HepG2 (cell line): Measurements from ENCODE around the gene EFNA2. TPM values are rescaled to one million over a fixed set of nuclear protein-coding genes. Genes with fewer than 3 reads are reported as not detected.
A peak's percentile ranks its signal among the peaks of the same experiment; 100 is the strongest.

ENCODE experiments used
- AKAP8 ChIP-seq: sonication (generic); formaldehyde crosslinking; IDR thresholded peaks from 2 replicates; pipeline ENCODE4 v1.5.1; 2020; ENCODE audit warnings: mild to moderate bottlenecking, missing genetic modification reagents
- KDM3A ChIP-seq: IDR thresholded peaks from 2 replicates; pipeline ENCODE4 v1.6.1; 2018; ENCODE audit warnings: low read depth, missing compliant biosample characterization
- KLF11 ChIP-seq: IDR thresholded peaks from 2 replicates; pipeline ENCODE4 v1.6.1; 2016; ENCODE audit warnings: missing compliant biosample characterization
- KLF9 ChIP-seq: IDR thresholded peaks from 2 replicates; pipeline ENCODE4 v1.6.1; 2016; ENCODE audit warnings: low read depth
- POGK ChIP-seq: sonication (generic); formaldehyde crosslinking; conservative IDR thresholded peaks from 2 replicates; pipeline ENCODE4 v1.8.0; 2022; ENCODE audit warnings: mild to moderate bottlenecking, moderate library complexity, missing genetic modification reagents
- RXRB ChIP-seq: IDR thresholded peaks from 2 replicates; pipeline ENCODE4 v1.6.1; 2016; ENCODE audit warnings: borderline replicate concordance, missing genetic modification reagents, missing compliant biosample characterization
- SALL1 ChIP-seq: sonication (generic); formaldehyde crosslinking; IDR thresholded peaks from 2 replicates; pipeline ENCODE4 v1.8.0; 2022; ENCODE audit warnings: mild to moderate bottlenecking, missing genetic modification reagents
- ZFP91 ChIP-seq: sonication (generic); formaldehyde crosslinking; IDR thresholded peaks from 2 replicates; pipeline ENCODE4 v1.9.0; 2022; ENCODE audit warnings: missing genetic modification reagents, mild to moderate bottlenecking, borderline replicate concordance
- ZNF414 ChIP-seq: sonication (generic); formaldehyde crosslinking; IDR thresholded peaks from 2 replicates; pipeline ENCODE4 v1.5.0; 2020; ENCODE audit warnings: missing genetic modification reagents
- ZNF451 ChIP-seq: sonication (generic); formaldehyde crosslinking; IDR thresholded peaks from 2 replicates; pipeline ENCODE4 v1.5.0; 2020; ENCODE audit warnings: mild to moderate bottlenecking, missing genetic modification reagents
- ZNF563 ChIP-seq: sonication (generic); formaldehyde crosslinking; IDR thresholded peaks from 2 replicates; pipeline ENCODE4 v1.8.0; 2022; ENCODE audit warnings: mild to moderate bottlenecking, moderate library complexity, missing genetic modification reagents
- ZNF646 ChIP-seq: sonication (generic); formaldehyde crosslinking; IDR thresholded peaks from 2 replicates; pipeline ENCODE4 v1.9.0; 2021; ENCODE audit warnings: mild to moderate bottlenecking, missing genetic modification reagents
- ZNF660 ChIP-seq: sonication (generic); formaldehyde crosslinking; IDR thresholded peaks from 2 replicates; pipeline ENCODE4 v1.5.1; 2020; ENCODE audit warnings: mild to moderate bottlenecking, low read depth, missing genetic modification reagents, borderline replicate concordance
- ZNF770 ChIP-seq: sonication (generic); formaldehyde crosslinking; IDR thresholded peaks from 2 replicates; pipeline ENCODE4 v1.5.0; 2020; ENCODE audit warnings: mild to moderate bottlenecking, missing genetic modification reagents
- ZNF816 ChIP-seq: sonication (generic); formaldehyde crosslinking; IDR thresholded peaks from 2 replicates; pipeline ENCODE4 v1.8.0; 2022; ENCODE audit warnings: missing genetic modification reagents, mild to moderate bottlenecking, borderline replicate concordance
- polyA plus RNA-seq, 8 experiments: library from polyadenylated mRNA; depleted of rRNA in 3 of 8; stranded (reverse) in 7 of 8; unstranded in 1 of 8; fragments of >200 nt; fragmentation: Illumina TruSeq in 4 of 8; extraction: Trizol in 4 of 8; gene quantifications; 2 replicates each; pipeline versions ENCODE4 v1.2.1 to v1.2.3, GENCODE V29; 2011 to 2016; ENCODE audit warnings: low read depth in 4 of 8, missing spikeins in 1 of 8, mixed read lengths in 1 of 8; ENCODE audit not compliant: insufficient read depth in 1 of 8
- total RNA-seq, 5 experiments: library from RNA; depleted of rRNA; stranded (reverse); fragments of >200 nt; fragmentation: Illumina TruSeq; extraction: Trizol; gene quantifications; 2 replicates each; pipeline ENCODE4 v1.2.3, GENCODE V29; 2016; ENCODE audit warnings: low read depth in 1 of 5

EFNA2 gene
- total and polyA plus RNA-seq, 2 of the 13 experiments (the other 11 are each of a cell fraction or from before 2014, with no cell fraction given), result 6.0 to 9.9 TPM

- TF ChIP-seq ZNF414 (CRISPR knock-in tag), result no peak
- TF ChIP-seq ZNF660 (CRISPR knock-in tag), result 0 out of 2 replicates have a peak, but pooled peaks have one; percentile 75
- peak; percentile 88; the same call in 1 of the 2 replicates for TF ChIP-seq KDM3A (CRISPR knock-in tag)
- TF ChIP-seq ZNF816 (CRISPR knock-in tag), result peak; percentile 86
- peak; percentile 65; the same call in 1 of the 2 replicates for TF ChIP-seq ZNF646
- peak; percentile 86; the same call in 1 of the 2 replicates for TF ChIP-seq AKAP8 (CRISPR knock-in tag)
- TF ChIP-seq ZNF563 (CRISPR knock-in tag), result peak; percentile 31; the same call in 1 of the 2 replicates
- 0 out of 2 replicates have a peak, but pooled peaks have one; percentile 39 for TF ChIP-seq KLF11
- TF ChIP-seq ZNF770, result peak; percentile 64; the same call in 1 of the 2 replicates
- TF ChIP-seq POGK (CRISPR knock-in tag), result 0 out of 2 replicates have a peak, but pooled peaks have one; percentile 61
- no peak for TF ChIP-seq ZFP91 (CRISPR knock-in tag)
- TF ChIP-seq KLF9, result peak; percentile 48; the same call in 1 of the 2 replicates
- no peak for TF ChIP-seq ZNF451 (CRISPR knock-in tag)
- peak; percentile 82 for TF ChIP-seq RXRB (CRISPR knock-in tag)
- peak; percentile 49; the same call in 1 of the 2 replicates for TF ChIP-seq SALL1 (CRISPR knock-in tag)
These were observed 19.4 kb upstream of the EFNA2 start (continued) for GRCh38 chr19:1266129-1266915.
